ENCODE measurements around the gene XG. TPM values are rescaled to one million over a fixed set of nuclear protein-coding genes. Genes with fewer than 3 reads are reported as not detected.

Gene XG
- total and polyA plus RNA-seq, 2 of the 4 experiments (the other 2 are of a cell fraction) = under 0.01 TPM; not detected in 1

DNA sequence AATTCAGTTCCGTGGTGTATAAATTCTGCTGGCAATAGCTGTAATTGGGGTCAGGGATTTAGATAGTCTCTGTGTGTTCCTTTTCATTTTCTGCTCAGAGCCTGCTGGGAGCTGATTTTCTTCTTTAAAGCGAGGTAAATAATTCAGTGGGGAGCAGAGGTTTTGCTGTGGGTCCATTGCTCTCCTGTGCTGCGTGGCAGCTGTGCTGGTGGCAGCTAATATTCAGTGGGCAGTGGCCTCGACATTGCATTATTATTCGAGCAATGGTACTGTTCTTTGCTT lies 13.7 kb downstream of the XG start:
- Histone ChIP-seq H2BK20ac (ENCODE audit: low read depth, low read length) (no peak overlapping the region), H3K14ac (replicated peaks; ENCODE audit: low read depth, low read length) (no peak overlapping the region), H2BK5ac (ENCODE audit: low read depth, low read length, poor library complexity, severe bottlenecking) (no peak overlapping the region), H3K36me3 (ENCODE audit: control insufficient read depth, insufficient read depth, low read length) (no peaks in the 10 kb centered on the region), H2AK5ac (ENCODE audit: low read depth, low read length) (no peak overlapping the region), H3K9me3 (ENCODE audit: control insufficient read depth, insufficient read depth, low read length) (no peaks in the 10 kb centered on the region), H3K4me1 (ENCODE audit: control insufficient read depth, insufficient read depth, low read length) (no peaks in the 10 kb centered on the region), H3K4me3 (ENCODE audit: insufficient read depth, low read depth, low read length) (no peak overlapping the region), H2BK15ac (ENCODE audit: low read depth, low read length) (no peak overlapping the region), H2AFZ (replicated peaks; ENCODE audit: low read length, poor library complexity) (no peak overlapping the region), H3K23ac (ENCODE audit: low read depth, low read length) (no peak overlapping the region), H3K4ac (ENCODE audit: low read depth, low read length) (no peak overlapping the region), H4K8ac (ENCODE audit: low read depth in 2 of 2, low read length in 2 of 2) (no peak overlapping the region), H3K27ac (ENCODE audit: insufficient read depth, low read length) (no peak overlapping the region), H4K5ac (ENCODE audit: low read depth, low read length) (no peak overlapping the region), H3K9ac (ENCODE audit: low read depth, low read length) (no peak overlapping the region), H3K9me1 (ENCODE audit: insufficient read depth, low read length) (no peaks in the 10 kb centered on the region), H3K18ac (ENCODE audit: low read depth, low read length) (no peak overlapping the region), H4K91ac (ENCODE audit: insufficient read depth, low read depth, low read length) (no peak overlapping the region), H2AK9ac (replicated peaks; ENCODE audit: low read depth, low read length, poor library complexity) (no peak overlapping the region), H4K20me1 (ENCODE audit: insufficient read depth, low read length) (no peaks in the 10 kb centered on the region), H3K27me3 (ENCODE audit: control insufficient read depth, insufficient read depth, low read length) (no peaks in the 10 kb centered on the region; the same call in 1 of the 2 replicates), H3K4me2 (ENCODE audit: low read depth, low read length) (no peak overlapping the region), H3K56ac (ENCODE audit: extremely low read depth, insufficient read depth, low read length) (no peak overlapping the region), H2BK120ac (ENCODE audit: low read depth, low read length) (no peak overlapping the region), H3K79me1 (ENCODE audit: low read depth in 1 of 2, low read length in 2 of 2) (no peaks in the 10 kb centered on the region)
- ATAC-seq (ENCODE audit: low read depth) = no peak
- in situ Hi-C loops (cut with MboI; ENCODE audit: low sequenced_read_pairs) = no loop called here
- WGBS, 2 experiments (ENCODE audit: extremely low coverage in 2 of 2, insufficient read length in 1 of 2) = no CpG with 5 or more reads among the region's 5 CpGs
- no TSS peak for BruUV-seq (replicated peaks)
- TF ChIP-seq RFX5 (IDR thresholded peaks at IDR 0.05; ENCODE audit: low read depth, low read length) (no peak), CEBPB (IDR thresholded peaks at IDR 0.05; ENCODE audit: low read depth, low read length) (no peak), MAFK (IDR thresholded peaks at IDR 0.05; ENCODE audit: low read depth, low read length) (no peak), SMC3 (IDR thresholded peaks at IDR 0.05; ENCODE audit: low read depth, low read length) (no peak), POLR2A (IDR thresholded peaks at IDR 0.05; ENCODE audit: low read depth, low read length) (no peak), RCOR1 (IDR thresholded peaks at IDR 0.05; ENCODE audit: insufficient replicate concordance, low read length) (no peak), CHD1 (IDR thresholded peaks at IDR 0.05; ENCODE audit: low read depth, low read length) (no peak), NFE2L2 (IDR thresholded peaks at IDR 0.05; ENCODE audit: low read depth, low read length) (no peak), FOS (IDR thresholded peaks at IDR 0.05; ENCODE audit: low read depth, low read length) (no peak), MAZ (IDR thresholded peaks at IDR 0.05; ENCODE audit: borderline replicate concordance, low read depth, low read length) (no peak), BHLHE40 (IDR thresholded peaks at IDR 0.05; ENCODE audit: low read depth, low read length) (no peak), USF2 (IDR thresholded peaks at IDR 0.05; ENCODE audit: low read depth, low read length) (no peak), RAD21 (IDR thresholded peaks at IDR 0.05; ENCODE audit: low read length) (no peak), MXI1 (IDR thresholded peaks at IDR 0.05; ENCODE audit: borderline replicate concordance, low read depth, low read length) (no peak)
- TF ChIP-seq, protein P1, sequence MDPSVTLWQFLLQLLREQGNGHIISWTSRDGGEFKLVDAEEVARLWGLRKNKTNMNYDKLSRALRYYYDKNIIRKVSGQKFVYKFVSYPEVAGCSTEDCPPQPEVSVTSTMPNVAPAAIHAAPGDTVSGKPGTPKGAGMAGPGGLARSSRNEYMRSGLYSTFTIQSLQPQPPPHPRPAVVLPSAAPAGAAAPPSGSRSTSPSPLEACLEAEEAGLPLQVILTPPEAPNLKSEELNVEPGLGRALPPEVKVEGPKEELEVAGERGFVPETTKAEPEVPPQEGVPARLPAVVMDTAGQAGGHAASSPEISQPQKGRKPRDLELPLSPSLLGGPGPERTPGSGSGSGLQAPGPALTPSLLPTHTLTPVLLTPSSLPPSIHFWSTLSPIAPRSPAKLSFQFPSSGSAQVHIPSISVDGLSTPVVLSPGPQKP (IDR thresholded peaks at IDR 0.05; ENCODE audit: borderline replicate concordance, low read depth, low read length) = no peak
- TF ChIP-seq, protein P2, sequence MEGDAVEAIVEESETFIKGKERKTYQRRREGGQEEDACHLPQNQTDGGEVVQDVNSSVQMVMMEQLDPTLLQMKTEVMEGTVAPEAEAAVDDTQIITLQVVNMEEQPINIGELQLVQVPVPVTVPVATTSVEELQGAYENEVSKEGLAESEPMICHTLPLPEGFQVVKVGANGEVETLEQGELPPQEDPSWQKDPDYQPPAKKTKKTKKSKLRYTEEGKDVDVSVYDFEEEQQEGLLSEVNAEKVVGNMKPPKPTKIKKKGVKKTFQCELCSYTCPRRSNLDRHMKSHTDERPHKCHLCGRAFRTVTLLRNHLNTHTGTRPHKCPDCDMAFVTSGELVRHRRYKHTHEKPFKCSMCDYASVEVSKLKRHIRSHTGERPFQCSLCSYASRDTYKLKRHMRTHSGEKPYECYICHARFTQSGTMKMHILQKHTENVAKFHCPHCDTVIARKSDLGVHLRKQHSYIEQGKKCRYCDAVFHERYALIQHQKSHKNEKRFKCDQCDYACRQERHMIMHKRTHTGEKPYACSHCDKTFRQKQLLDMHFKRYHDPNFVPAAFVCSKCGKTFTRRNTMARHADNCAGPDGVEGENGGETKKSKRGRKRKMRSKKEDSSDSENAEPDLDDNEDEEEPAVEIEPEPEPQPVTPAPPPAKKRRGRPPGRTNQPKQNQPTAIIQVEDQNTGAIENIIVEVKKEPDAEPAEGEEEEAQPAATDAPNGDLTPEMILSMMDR (conservative IDR thresholded peaks at IDR 0.05; ENCODE audit: low read depth, low read length) = no peak
- no peak for DNase-seq
- intact Hi-C loops (cut with micrococcal nuclease) = no loop called here
- ChIA-PET POLR2A (ENCODE audit: unreplicated experiment) (no interaction called here), CTCF (no interaction called here)
- dilution Hi-C loops (cut with HindIII; ENCODE audit: low sequenced_read_pairs, unreplicated experiment) = no loop called here

Measured in IMR-90 (cell line).